GM21360 (cell line): ENCODE measurements around the gene PPIE.
"Not testable (repeated sequence)": the region's sequence is repeated elsewhere in the genome, so short reads cannot be mapped to it uniquely, and the experiment has no call there.

Source experiments
- ATAC-seq: cut with Tn5 transposase; IDR thresholded peaks from one replicate; pipeline ENCODE4 v1.9.1; 2021; ENCODE audit warnings: mild to moderate bottlenecking, moderate library complexity; ENCODE audit not compliant: unreplicated experiment

PPIE gene

GRCh38 chr1:39776886-39777285 is 38.2 kb downstream of the PPIE start:
- no peak for ATAC-seq

GRCh38 chr1:39777306-39777705 is 38.6 kb downstream of the PPIE start:
- no peak for ATAC-seq

GRCh38 chr1:39777896-39778295 is 39.2 kb downstream of the PPIE start:
- ATAC-seq = not testable (repeated sequence)

GRCh38 chr1:39778463-39779099 is 39.9 kb downstream of the PPIE start:
- ATAC-seq = not testable (repeated sequence)

GRCh38 chr1:39779137-39779536 is 40.5 kb downstream of the PPIE start:
- no peak for ATAC-seq

GRCh38 chr1:39779821-39780220 is 41.1 kb downstream of the PPIE start:
- ATAC-seq = no peak

GRCh38 chr1:39781349-39781715 is 42.6 kb downstream of the PPIE start:
- no peak for ATAC-seq

GRCh38 chr1:39782103-39782502 is 43.4 kb downstream of the PPIE start:
- ATAC-seq = no peak

GRCh38 chr1:39782685-39783084 is 44.0 kb downstream of the PPIE start:
- ATAC-seq = not testable (repeated sequence)

- ATAC-seq = not testable (repeated sequence)
These were observed 47.8 kb downstream of the PPIE start for GRCh38 chr1:39786303-39787107.

GRCh38 chr1:39787108-39787375 is 48.4 kb downstream of the PPIE start:
- not testable (repeated sequence) for ATAC-seq

GRCh38 chr1:39787468-39787867 is 48.8 kb downstream of the PPIE start:
- no peak for ATAC-seq

- ATAC-seq = not testable (repeated sequence)
These were observed 49.3 kb downstream of the PPIE start for GRCh38 chr1:39787964-39788363.

- no peak for ATAC-seq
These were observed 49.7 kb downstream of the PPIE start for GRCh38 chr1:39788426-39788757.

GRCh38 chr1:39788758-39789570 is 50.3 kb downstream of the PPIE start, which contains the start of gene BMP8B:
TSS of gene BMP8B (minus strand) at chr1:39788865. CDS start at chr1:39788485, 380 bp downstream.
- no peak for ATAC-seq

GRCh38 chr1:39789571-39790110 is 51.0 kb downstream of the PPIE start:
- no peak for ATAC-seq

- ATAC-seq = no peak
These were observed 53.2 kb downstream of the PPIE start for GRCh38 chr1:39791838-39792237.

GRCh38 chr1:39795651-39796050 is 57.0 kb downstream of the PPIE start:
- no peak for ATAC-seq

- peak; percentile 81 for ATAC-seq
These were observed 60.4 kb downstream of the PPIE start for GRCh38 chr1:39798859-39799769.

- ATAC-seq = peak; percentile 44
These were observed 61.2 kb downstream of the PPIE start for GRCh38 chr1:39799770-39800470.
